ENCODE results near the gene GTF3C1. TPM values are rescaled to one million over a fixed set of nuclear protein-coding genes. Genes with fewer than 3 reads are reported as not detected.

The GTF3C1 gene
- total RNA-seq, 4 donors from 2014 or later: 118 to 257 (median 156) TPM

GRCh38 chr16:27547851-27548250 lies 1.9 kb downstream of the GTF3C1 start:
- 72 to 82% methylated on average over 2 of the region's 2 CpGs for WGBS, 2 donors
- H3K4me3 ChIP-seq (ENCODE audit: low read depth, poor library complexity, severe bottlenecking): no peak overlapping the region
- TF ChIP-seq CTCF (IDR thresholded peaks at IDR 0.05): no peak
- TF ChIP-seq POLR2A (IDR thresholded peaks at IDR 0.05): no peak
- intact Hi-C loops (cut with DNase I; ENCODE audit: low total_unique reads): no loop called here
- no peak for DNase-seq (ENCODE audit: low spot score in 2 of 2)

GRCh38 chr16:27547134-27547533 lies 2.6 kb downstream of the GTF3C1 start:
- intact Hi-C loops (cut with DNase I; ENCODE audit: low total_unique reads): no loop called here
- WGBS, 2 donors: 24 to 27% methylated on average over 4 of the region's 4 CpGs
- peak in 1 of 2 donors; percentile 23 for DNase-seq (ENCODE audit: low spot score in 2 of 2)
- no peak for TF ChIP-seq CTCF (IDR thresholded peaks at IDR 0.05)
- TF ChIP-seq POLR2A (IDR thresholded peaks at IDR 0.05): no peak
- no peak overlapping the region for H3K4me3 ChIP-seq (ENCODE audit: low read depth, poor library complexity, severe bottlenecking)

GRCh38 chr16:27544671-27545070 lies 5.0 kb downstream of the GTF3C1 start:
- no peak overlapping the region for H3K4me3 ChIP-seq (ENCODE audit: low read depth, poor library complexity, severe bottlenecking)
- DNase-seq (ENCODE audit: low spot score in 2 of 2): no peak
- WGBS, 2 donors: 91 to 92% methylated on average over 4 of the region's 4 CpGs
- intact Hi-C loops (cut with DNase I; ENCODE audit: low total_unique reads): loop anchor here (1.0 kb wide), 1 partner anchor 21 kb away; no protein-coding TSS in a partner anchor
- no peak for TF ChIP-seq POLR2A (IDR thresholded peaks at IDR 0.05)
- TF ChIP-seq CTCF (IDR thresholded peaks at IDR 0.05): no peak

GRCh38 chr16:27543801-27544200 lies 5.9 kb downstream of the GTF3C1 start:
- intact Hi-C loops (cut with DNase I; ENCODE audit: low total_unique reads): no loop called here
- H3K4me3 ChIP-seq (ENCODE audit: low read depth, poor library complexity, severe bottlenecking): no peak overlapping the region
- TF ChIP-seq CTCF (IDR thresholded peaks at IDR 0.05) (no peak), POLR2A (IDR thresholded peaks at IDR 0.05) (no peak)
- DNase-seq (ENCODE audit: low spot score in 2 of 2): no peak
- WGBS, 2 donors: 92 to 94% methylated on average over 3 of the region's 3 CpGs

- no peak for DNase-seq (ENCODE audit: low spot score in 2 of 2)
- WGBS, 2 donors: 76 to 87% methylated on average over 5 of the region's 5 CpGs
- H3K4me3 ChIP-seq (ENCODE audit: low read depth, poor library complexity, severe bottlenecking): no peak overlapping the region
- intact Hi-C loops (cut with DNase I; ENCODE audit: low total_unique reads): no loop called here
- TF ChIP-seq POLR2A (IDR thresholded peaks at IDR 0.05) (no peak), CTCF (IDR thresholded peaks at IDR 0.05) (no peak)
These were observed 10.1 kb downstream of the GTF3C1 start for GRCh38 chr16:27539636-27540035.

- DNase-seq (ENCODE audit: low spot score in 2 of 2): no peak
- TF ChIP-seq CTCF (IDR thresholded peaks at IDR 0.05) (no peak), POLR2A (IDR thresholded peaks at IDR 0.05) (no peak)
- WGBS, 2 donors: 85 to 86% methylated on average over 2 of the region's 2 CpGs
These were observed 10.6 kb downstream of the GTF3C1 start for GRCh38 chr16:27539120-27539519.

More at GRCh38 chr16:27539120-27539519, 10.6 kb downstream of the GTF3C1 start:
- intact Hi-C loops (cut with DNase I; ENCODE audit: low total_unique reads): no loop called here
- no peak overlapping the region for H3K4me3 ChIP-seq (ENCODE audit: low read depth, poor library complexity, severe bottlenecking)
